Stimulated activated CD4-positive, alpha-beta T cell treated with anti-CD3 and anti-CD28 coated beads, Interleukin-2, amount 100 ng/mL, for 24 hours (primary cell): ENCODE results near the gene ID2.

Source experiments
- DNase-seq, 2 donors: peaks; one replicate each; pipeline ENCODE4 v3.0.0-alpha.2; 2020

ID2 gene, protein sequence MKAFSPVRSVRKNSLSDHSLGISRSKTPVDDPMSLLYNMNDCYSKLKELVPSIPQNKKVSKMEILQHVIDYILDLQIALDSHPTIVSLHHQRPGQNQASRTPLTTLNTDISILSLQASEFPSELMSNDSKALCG

DNA sequence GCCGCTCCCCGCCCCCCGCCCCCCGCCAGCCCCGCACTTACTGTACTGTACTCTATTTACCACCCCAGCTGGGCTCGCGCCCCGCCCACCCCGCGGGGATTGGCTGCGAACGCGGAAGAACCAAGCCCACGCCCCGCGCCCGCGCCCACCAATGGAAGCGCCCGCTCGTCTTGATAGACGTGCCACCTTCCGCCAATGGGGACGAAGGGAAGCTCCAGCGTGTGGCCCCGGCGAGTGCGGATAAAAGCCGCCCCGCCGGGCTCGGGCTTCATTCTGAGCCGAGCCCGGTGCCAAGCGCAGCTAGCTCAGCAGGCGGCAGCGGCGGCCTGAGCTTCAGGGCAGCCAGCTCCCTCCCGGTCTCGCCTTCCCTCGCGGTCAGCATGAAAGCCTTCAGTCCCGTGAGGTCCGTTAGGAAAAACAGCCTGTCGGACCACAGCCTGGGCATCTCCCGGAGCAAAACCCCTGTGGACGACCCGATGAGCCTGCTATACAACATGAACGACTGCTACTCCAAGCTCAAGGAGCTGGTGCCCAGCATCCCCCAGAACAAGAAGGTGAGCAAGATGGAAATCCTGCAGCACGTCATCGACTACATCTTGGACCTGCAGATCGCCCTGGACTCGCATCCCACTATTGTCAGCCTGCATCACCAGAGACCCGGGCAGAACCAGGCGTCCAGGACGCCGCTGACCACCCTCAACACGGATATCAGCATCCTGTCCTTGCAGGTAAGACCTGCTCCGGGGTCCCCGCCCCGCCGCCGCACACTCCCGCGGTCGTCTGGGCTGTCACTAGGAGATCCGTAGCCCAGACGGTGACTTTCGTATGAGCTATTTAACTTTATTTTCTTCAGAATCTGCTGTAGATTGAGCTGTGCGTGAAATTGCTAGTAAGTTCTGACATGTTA is at the start of gene ID2:
TSS of gene ID2 (plus strand) at position 271 of the 907 bp plus-strand sequence. CDS start at position 381, 110 bp downstream.
- DNase-seq, result peak; percentile 99

DNA sequence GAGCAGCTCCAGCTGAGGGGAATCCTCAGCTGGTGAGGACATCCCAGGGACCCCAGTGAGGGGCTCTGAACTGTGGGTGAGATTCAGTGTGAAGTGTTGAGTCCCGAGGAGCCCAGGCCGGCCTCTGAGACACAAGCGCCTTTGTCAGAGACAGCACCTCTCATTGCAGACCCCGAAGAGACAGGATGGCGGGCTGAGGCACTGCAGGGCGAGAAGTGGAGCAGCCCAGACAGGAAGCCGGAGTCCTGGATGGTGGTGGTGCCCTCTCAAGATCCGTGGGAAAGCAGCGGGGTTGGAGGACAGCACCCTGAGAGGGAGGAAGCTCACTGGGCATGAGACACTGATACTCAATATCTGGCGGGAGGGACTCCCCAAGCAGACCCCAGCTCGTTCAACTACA is 49.1 kb upstream of the ID2 start:
- no peak for DNase-seq

DNA sequence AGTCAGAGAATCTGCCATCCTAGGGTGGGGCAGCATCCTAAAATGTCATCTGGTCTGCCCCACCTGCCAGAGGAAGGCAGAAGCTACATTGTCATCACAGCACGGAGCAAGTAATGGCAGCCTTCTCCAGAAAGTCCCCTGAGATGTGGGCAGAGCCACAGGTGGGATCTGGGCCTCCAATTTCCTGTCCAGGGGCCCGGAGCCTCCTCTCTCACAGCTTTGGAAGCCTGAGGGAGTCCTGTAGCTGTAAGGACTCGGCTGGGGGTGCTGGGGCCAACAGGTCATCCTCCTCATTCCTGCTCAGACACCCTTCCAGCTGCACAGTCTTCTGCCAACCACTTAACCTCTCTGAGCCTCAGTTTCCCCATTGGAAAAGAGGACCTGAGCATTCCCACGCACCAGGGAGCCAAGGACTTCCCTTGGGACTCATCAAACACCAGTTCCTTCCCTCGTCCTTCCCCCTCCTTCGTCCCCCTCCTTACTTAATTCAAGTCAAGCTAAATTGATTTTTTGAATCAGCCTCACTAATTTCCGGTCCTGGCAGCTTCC is 48.6 kb upstream of the ID2 start:
- DNase-seq, result no peak

DNA sequence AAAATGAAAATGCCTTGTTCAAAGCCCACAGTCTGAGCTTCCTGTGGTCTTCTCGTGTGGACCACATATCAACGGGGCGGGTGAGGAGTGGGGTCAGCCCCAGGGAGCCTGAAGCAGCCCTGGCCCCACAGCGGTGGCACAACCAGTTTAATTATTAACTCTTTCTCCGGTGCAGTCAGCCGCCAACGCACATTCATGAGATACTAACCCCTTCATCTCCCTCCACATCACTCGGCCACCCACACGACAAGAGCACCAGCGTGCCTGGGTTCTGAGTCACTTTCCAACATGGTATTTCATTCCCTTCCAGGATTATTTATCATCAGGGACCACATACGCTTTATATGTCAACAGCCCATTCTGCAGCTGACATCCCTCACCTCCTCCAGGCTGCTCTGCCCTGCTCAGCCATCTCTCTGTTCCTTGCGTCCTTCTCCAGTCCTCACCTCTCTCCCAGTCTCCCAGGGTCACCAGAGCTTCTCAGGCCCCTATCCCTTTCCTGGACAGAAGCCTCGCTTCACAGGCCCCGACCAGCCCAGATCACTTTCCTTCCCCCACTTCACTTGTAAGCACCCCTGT is 48.0 kb upstream of the ID2 start:
- DNase-seq, result no peak

DNA sequence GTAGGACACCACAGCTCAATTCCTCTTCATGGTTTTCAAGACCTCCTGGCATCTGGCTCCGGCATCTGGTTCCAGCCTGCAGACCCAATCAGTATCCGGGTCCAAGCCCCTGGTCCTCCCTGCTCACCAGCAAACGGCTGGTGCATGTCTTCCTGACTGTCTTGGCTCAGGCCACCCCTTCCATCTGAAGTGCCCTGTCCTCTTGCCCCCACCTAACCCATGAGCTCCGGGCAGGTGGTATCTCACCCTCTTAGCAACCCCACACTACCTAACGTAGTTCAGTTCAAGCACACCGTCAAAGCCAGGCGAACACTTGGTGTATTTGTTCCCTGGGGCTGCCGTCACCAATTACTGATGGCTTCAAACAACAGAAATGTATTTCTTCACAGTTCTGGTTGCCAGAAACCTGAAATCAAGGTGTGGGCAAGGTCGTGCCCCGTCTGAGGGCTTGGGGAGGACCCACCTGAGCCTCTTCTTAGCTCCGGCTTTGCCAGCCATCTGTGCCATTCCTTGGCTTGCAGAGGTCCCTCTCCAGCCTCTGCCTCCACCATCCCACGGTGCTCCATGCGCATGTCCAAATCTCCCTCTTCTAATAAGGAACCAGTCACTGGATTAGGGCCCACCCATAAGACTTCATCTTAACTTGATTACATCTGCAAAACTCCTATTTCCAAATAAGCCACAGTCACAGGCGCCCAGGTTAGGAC is 47.2 kb upstream of the ID2 start:
- no peak for DNase-seq

DNA sequence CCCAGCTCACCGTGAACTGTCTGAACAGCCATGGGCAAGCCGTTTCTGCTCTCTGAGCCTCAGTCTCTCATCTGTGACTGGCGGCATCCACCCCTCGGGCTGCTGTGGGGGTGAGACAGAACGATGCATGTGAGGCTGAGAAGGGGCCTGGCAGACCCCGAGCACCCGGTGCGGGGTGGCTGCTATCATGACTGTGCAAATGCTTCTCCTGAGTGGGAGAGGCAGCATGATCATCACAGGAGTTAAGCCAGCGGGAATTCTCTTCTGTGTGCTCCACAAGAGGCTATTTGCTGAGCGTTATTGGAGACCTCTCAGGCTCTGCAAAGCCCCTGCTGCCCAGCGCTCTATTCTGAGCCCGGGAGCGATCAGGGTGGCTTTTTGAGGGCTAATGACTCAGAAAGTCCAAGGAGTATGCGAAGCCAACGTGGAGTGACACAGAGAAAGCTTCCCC is 45.8 kb upstream of the ID2 start:
- DNase-seq, result no peak

DNA sequence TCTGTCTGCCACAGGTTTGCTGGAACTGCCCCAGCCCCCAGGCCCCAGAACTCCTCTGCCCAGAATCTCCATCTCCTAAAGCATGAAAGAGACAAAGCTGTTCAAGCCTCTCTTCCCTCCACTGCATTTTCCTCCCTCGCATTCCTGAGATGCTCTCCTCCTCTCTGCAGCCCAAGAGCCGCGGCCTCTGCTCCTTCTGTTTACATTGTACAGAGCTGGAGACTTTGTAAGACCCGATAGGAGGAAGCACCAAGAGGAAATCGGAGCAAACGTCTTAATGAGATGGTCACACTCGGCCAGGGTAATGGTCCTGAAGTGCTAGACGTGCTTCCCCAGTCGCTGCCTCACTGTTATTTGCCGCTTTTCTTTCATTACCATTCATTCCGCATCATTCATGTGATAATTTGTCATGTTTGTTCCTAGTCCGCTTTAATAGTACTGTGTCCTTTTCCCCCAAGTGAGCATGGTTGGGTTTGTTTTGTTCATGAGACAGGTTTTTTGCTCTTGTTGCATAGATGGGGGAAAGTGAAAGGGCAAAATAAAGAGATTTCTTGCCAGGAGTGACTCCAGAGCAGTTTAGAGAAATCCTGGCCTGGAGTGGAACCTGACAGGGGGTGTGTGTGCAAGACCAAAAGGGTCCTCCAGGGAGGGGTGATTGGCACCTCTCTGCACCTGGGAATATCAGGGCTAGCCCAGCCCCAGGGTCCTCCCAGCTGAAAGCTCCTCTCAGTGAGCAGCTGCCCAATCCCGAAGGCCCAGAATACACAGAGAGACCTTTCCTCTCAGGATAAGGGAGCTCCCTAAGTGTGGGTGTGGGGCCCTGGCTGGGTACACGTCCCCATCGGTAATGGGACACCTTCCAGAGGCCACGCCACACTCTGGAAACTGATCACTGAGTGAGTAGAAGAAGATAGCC is 44.9 kb upstream of the ID2 start:
- no peak for DNase-seq

DNA sequence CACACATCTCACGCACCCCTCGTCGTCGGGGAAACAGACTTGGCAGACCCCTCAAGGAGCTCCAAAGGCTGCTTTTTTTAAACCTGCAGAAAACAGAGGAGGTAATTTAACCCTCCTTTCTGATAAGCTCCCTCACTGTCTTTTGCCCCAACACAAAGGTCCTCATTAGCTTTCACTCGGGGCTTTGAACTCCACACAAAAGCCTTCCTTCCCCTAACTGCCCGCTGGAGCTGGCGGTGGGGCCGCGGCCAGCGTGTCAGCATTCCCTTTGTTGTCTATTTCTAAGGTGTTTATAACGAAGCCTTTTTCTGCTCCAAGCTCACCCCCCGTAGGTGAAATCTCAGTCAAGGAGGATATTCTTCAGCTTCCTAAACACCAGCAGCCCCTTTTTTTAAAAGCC is 43.5 kb upstream of the ID2 start:
- no peak for DNase-seq

DNA sequence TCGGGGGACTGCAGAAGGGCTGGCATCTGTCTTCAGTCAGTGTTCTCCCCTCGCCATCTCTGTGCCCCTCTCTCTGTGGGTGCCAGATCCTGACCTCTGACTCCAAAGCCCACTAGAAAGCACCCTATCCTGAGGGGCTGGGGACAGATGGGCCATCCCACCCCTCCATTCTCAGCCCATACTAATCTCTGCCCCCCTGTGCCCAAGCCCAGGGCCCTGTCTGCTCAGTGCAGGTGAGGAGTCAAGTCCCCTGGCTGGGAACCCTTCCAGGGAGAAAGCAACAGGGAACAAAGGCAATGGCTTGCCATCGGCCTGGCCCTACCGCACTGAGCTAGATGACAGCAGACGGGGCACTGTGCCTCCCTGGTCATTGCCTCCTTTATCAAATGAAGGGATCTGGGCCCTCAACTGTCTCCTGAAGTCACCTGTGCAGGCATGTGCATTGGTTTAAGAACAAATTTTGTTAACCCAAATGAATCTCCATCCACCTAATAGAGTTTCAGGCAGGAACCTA is 42.7 kb upstream of the ID2 start:
- no peak for DNase-seq

DNA sequence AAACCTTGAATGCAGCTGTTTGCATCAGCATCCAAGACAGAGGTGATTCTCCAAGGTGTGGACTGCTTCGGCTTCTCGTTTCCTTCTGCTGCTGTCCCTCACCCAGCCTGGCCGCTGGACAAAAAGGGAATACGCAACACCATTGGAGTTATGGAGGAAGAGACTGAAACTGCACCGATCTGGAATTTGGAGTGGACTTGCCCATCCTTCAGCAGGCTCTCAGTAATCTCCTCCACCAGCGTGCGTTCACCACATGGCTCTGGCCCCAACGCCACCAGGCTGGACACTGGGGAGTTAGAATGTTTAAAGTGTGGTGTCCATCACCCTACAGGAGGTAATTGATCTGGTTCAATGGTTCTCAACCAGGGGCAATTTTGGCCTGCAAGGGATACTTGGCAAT is 41.4 kb upstream of the ID2 start:
- DNase-seq, result no peak

DNA sequence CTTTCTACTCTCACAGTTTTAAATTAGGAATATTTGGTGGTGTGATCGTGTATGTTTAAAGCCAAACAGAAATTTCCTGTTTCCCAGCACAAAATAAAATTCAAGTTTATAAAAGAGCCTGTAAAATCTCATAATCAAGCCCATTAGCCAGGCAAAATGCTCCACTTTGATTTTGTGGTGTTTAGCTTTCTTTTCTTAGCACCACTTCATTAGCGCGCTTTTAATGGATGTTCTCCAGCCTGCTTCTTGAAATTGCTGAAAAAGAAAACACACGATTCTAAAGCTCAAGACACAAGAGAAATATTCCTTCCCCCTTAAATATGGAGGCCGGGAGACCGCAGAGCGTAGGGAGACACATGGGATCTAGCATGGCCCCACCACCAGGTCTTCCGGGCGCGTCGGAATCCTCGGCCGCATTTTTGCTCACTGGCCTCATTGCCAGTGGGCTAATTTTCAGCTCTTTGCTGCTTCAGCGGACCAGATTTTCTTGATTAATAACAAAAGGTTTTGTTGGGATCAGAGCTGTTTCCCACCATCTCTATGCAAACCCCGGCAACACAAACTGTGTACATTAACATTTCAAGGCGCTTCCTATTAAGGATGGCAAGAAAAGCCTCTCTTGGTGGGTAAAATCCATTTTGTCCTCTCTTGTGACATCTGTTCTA is 40.4 kb upstream of the ID2 start:
- DNase-seq, result no peak

DNA sequence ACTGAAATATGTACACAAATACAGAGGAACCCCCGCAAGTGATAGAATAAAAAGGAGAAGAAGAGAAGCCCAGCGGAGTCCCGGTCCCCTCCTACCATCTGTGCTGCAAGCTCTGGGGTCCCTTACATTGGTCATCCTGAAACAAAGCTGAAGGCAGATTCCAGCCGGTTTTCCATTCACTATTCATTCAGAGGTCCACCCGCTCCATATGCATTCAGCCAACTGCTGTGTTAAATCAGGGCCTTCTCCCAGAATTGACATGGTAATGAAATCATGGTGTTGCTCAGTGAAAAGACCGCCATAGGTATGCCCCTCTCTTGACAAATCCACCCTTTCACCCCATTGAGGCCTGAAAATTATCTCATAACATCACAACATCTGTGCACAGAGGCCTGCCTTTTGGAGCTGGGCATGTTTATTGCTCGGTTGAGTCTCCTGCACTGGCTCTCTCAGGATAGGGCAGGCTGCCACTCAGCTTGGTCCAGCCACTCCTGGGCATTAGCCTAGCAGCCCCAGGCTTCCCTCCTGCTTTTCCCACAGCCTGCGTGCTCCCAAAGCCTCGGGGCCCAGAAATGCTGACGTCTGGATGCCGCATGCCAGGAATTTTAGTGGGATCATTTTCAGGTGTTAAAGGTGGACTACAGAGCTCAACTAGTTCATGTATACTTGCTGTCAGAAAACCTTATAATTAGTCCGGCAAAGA is 39.3 kb upstream of the ID2 start:
- DNase-seq, result no peak

DNA sequence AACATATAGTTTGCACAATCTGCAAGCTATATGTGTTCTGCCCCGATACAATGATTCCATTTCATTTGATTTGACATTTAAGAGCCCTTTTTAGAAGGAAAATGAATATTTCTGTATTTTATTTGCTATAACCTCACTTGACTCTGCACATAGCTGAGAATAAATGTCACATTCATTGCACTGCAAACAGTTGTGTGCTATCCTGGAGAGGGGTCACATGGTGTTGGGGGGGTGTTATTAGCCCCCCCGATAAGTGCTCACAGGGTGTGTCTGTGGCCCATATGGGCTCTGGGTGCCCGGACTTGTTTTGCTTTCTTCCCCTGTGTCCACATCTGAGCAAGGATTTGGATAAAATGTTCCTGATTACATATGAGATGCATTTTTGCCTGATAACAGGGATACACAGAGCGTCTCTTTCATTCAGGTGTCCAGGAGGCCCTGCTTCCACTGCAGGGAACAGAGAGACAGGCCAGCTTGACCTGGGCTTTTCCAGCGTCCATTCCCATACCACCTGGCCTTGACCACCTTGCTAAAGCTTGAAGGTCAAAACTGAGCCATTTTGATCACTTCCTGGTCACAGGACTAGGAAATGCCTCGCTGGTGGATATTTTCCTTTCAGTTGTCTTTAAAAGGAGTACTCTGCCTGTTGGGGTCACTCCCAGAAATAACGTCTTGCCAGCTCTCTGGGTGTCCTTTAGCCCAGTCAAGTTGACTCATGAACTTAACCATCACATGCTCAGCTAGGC is 38.4 kb upstream of the ID2 start:
- DNase-seq, result no peak

DNA sequence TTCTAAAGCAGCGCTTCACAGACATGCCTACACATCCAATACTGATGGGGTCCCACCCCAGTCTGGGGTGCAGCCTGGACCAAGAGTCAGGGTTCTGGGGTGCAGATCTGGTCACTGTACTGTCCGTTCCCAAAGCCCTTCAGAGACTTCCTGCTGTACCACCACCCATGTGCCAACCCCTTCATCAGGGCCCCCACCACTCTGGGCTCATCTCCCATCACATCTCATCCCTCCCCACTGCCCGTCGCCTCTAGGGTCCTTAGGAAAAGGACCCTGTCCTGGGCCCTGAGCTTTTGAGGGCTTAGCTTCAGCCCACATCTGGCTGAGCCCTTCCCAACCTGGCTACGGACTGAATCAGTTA is 37.9 kb upstream of the ID2 start:
- DNase-seq, result no peak

DNA sequence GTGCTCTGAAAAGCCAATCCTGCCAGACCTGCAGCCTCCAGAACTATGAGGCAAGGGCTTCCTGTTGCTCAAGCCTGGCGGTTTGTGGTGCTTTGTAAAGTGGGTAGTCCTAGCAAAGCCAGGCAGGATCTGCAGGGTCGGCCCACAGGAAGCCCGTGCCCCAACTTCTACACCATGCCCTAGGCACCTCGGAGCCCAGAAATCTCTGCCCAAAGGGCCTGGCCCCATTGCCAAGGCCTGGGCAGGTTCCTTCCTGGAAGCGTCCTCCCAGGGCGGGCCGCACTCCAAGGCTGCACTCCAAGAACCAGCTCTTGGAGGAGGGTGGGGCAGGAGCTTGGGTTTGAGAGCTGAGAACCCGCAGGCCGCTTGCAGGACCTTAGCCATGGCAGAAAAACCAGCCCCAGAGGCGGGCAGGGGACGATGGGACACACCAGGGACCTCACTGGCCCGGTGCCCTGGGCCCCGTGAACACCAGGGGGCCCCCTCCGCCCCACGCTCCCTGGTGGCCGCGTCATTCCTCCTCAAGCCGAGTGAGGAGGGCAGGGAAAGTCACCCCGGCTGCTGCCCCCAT is 37.2 kb upstream of the ID2 start:
- DNase-seq, result no peak

DNA sequence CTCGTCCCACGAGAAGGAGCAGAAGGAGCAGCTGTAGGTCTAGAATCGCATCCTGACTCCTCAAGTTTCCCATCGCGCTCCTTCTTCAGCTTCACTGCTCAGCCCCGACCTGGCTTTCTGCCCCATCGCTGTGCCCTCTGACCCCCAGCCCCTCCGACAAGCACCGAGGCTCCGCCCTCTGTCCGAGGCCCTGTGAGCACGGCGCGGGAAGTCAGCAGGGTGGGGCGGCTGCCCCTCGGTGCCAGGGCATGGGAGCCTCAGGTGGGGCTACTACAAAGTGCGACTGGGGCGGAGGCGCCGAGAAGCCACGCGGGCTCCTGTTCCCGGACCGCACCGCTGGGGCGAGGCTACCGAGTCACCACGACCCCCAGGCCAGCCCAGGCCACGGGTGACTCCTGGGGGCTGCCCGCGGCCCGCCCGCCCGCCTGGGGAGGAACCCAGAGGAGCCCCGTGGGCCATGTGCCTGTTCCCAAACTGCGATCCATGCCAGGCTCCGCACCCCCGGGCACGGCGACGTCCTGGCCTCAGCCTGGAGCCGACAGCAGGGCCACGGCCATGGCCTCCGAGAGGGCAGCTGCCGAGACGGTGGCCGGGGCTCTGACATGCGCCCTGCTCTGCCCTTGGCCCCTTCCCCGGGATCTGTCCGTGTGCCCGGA is 36.6 kb upstream of the ID2 start:
- no peak for DNase-seq

DNA sequence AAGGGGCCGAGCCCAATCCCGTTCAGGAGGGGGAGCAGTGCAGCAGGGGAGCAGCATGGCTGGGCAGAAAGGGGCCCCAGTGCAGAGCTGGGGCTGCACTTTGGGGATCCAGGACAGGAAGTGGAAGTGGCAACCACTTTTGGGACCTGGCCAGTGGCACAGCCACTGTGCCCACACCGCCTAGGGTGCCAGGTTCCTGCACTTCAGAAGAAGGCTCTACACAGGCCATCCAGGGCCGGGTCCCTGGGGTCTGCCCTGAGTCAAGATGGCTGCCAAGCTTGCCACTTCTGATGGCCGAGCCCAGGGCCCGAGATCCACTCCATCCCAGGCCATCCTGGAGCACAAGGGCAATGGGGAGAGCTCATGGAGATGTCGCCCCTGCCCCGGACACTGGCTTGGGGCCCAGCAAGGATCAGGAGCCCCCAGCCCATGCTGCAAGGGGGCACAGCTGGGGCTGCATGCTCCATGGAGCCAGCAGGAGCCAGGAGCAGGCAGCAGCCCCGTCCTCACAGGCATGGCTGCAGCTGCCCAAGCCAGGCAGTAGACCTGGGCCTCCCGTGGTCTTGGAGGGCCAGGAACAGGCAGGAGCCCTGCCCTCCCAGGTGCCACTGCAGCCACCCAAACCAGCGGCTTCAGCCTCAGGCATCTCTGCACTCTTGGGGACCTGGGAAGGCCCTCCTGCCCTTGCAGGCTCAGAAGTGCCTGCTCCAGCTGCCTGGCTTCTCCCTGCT is 35.0 kb upstream of the ID2 start:
- no peak for DNase-seq

DNA sequence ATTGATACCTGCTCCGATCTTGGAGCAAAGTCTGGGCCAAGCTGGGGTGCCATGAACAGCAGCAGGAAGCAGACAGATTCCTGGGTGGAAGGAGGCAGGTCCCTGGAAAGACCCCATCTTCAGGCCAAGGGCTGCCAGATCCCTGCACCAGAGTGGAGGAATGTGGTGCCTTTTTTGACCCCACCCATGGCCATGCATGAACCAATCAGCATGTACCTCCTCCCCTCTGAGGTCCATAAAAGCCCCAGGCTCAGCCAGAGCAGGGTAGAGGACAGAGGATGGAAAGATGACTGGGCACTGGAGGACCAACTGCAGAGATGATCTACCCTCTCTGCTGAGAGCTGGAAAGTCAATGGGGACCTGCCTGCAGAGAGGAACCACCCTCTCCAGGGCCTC is 34.4 kb upstream of the ID2 start:
- no peak for DNase-seq
